ENCODE measurements around the gene BORCS6.
"Not testable (repeated sequence)": the region's sequence is repeated elsewhere in the genome, so short reads cannot be mapped to it uniquely, and the experiment has no call there.

BORCS6 gene

GRCh38 chr17:8175795-8176196 lies 14.2 kb downstream of the BORCS6 start:
- TF ChIP-seq CTCF (IDR thresholded peaks at IDR 0.05; ENCODE audit: extremely low read depth, missing control alignments): no peak

GRCh38 chr17:8173871-8174322 lies 16.1 kb downstream of the BORCS6 start:
- DNase-seq (ENCODE audit: low spot score): no peak
- TF ChIP-seq CTCF (IDR thresholded peaks at IDR 0.05; ENCODE audit: extremely low read depth, missing control alignments): no peak

More at GRCh38 chr17:8175795-8176196, 14.2 kb downstream of the BORCS6 start:
- DNase-seq (ENCODE audit: low spot score): peak; percentile 7

- TF ChIP-seq CTCF (IDR thresholded peaks at IDR 0.05; ENCODE audit: extremely low read depth, missing control alignments): no peak
- peak; percentile 82 for DNase-seq (ENCODE audit: low spot score)
Observed at GRCh38 chr17:8173056-8173870, 16.7 kb downstream of the BORCS6 start.

- DNase-seq (ENCODE audit: low spot score): not testable (repeated sequence)
Observed at GRCh38 chr17:8170186-8170585, 19.8 kb downstream of the BORCS6 start.

GRCh38 chr17:8167526-8167925 lies 22.5 kb downstream of the BORCS6 start:
- no peak for DNase-seq (ENCODE audit: low spot score)
- TF ChIP-seq CTCF (IDR thresholded peaks at IDR 0.05; ENCODE audit: extremely low read depth, missing control alignments): no peak

- no peak for TF ChIP-seq CTCF (IDR thresholded peaks at IDR 0.05; ENCODE audit: extremely low read depth, missing control alignments)
- DNase-seq (ENCODE audit: low spot score): no peak
Observed at GRCh38 chr17:8166731-8167130, 23.2 kb downstream of the BORCS6 start.

GRCh38 chr17:8164815-8165131 lies 25.2 kb downstream of the BORCS6 start:
- DNase-seq (ENCODE audit: low spot score): no peak
- TF ChIP-seq CTCF (IDR thresholded peaks at IDR 0.05; ENCODE audit: extremely low read depth, missing control alignments): no peak
